NCI-H128 (cell line): ENCODE measurements around the gene OSGIN1.

Experiments
- DNase-seq: peaks from one replicate; lab custom pipeline; 2025; ENCODE audit not compliant: unreplicated experiment; lab: John Stamatoyannopoulos, UW

The OSGIN1 gene

DNA sequence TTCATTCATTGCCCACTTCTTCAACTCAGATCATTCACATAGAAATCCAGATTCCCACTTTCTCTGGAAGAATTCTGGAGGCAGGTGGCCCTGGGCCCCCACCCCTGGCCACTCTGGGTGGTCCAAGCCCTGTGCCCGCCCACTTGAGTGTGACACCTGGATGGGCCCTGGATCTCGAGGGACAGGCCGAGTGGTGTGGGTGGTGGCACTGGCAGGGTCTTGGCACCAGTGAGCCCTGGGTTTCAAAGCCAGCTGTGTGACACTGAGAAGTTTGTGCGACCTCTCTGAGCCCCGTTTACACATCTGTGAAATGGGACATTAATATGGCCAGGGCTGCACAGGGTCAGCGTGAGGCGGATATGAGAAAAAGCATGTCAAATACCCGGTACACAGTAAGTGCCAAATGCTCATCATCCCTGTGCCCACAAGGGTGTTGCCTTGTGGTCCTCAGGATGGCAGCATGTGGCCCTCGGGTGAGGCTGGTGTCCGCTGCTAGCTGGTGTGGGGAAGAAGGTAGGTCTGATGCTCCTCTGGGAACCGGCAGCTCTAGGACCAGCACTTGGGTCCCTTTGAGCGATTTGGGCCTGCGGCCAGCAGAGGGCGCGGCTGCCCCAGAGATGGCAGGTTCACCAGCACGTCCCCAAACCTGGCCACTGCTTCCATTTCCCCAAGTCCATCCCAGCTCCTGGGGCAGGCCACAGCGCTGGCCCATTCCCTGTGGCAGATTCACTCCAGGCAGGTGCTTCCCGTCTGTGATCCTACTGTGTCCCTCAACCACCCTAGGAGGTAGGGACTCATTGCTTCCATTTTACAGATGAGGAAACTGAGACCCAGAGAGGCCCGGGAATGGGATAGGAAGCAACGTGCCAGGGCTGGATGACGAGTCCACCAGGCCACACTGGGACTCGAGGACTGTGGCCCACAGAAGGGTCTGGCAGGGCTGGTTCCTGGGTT lies 3.6 kb downstream of the OSGIN1 start:
- peak; percentile 30 for DNase-seq

DNA sequence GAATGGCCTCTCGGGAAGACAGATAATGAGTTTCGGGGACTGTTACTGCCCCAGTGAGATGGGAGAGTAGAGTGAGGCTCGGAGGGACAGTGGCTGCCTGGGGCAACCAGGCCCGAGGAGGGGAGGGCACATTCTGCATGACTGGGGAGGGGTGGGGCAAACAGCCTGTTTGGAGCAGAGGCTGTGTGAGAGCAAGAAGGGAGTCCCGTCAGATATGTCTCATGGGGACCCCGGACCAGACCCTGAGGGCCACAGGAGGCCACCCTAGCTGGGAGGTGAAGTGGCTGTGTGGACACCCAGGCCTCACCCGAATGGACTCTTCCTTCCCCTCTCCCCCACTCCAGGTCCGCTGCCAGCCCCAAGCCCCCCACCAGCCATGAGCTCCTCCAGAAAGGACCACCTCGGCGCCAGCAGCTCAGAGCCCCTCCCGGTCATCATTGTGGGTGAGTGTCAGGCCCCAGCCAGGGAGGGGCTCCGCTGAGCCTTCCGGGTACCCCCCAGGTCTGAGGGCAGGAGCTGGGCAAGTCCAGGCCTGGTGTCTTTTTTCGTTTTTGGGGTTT lies 4.3 kb downstream of the OSGIN1 start:
- DNase-seq, result no peak

DNA sequence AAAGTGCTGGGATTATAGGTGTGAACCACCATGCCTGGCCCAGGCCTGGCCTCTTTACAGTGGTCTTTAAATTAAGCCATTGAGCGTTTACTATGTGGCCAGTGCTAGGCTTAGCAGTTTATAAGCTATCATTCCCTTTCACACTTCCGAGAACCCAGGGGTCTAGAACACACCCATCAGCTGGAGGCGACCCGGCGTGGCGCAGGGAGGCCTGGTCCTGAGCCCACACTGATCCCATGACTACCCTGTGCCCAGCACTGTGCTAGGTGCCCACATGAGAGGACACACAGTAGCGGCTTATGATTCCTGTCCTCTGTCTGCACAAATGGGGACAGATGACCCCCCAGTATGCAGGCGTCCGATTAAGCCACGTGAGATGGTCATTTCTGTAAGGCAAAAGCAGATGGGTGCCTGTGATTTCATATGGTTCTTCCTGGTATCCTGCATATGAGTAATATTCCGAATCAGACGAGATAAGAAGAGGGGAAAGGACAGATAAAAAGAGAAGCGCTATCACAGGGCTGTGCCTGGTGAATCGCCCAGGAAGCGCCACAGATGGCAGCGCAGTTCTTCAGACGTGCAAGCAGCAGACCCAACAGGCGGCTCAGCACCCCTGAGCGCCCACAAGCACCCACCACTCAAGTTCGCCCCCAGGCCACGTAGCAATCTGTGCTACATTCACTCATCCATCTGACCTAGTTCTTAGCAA lies 5.3 kb downstream of the OSGIN1 start:
- no peak for DNase-seq

DNA sequence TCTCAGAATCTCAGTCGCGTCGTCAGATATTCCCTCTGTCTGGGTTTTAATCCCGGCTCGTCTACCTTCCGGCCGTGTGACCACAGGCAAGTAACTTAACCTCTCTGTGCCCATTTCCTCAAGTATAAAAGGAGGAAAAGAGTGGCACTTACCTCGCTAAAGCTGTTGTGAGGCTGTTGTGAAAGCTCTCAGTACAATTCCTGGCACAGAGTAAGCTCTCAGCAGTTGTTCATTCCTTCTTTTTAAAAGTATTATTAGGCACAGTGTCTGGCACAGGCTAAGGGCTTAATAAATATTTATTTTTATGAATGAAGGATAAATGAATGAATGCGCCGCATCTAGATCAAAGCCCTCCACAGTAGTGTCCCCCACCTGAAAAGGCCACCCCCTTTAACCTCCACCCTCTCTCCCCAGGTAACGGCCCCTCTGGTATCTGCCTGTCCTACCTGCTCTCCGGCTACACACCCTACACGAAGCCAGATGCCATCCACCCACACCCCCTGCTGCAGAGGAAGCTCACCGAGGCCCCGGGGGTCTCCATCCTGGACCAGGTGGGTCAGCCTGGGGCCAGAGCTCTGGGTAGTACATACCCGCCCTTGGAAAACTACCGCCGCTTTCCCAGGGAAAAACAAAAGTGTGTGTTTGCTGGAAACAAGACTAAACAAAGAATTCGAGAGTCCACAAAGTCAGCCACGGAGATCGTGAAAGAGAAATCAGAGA lies 6.0 kb downstream of the OSGIN1 start:
- no peak for DNase-seq

DNA sequence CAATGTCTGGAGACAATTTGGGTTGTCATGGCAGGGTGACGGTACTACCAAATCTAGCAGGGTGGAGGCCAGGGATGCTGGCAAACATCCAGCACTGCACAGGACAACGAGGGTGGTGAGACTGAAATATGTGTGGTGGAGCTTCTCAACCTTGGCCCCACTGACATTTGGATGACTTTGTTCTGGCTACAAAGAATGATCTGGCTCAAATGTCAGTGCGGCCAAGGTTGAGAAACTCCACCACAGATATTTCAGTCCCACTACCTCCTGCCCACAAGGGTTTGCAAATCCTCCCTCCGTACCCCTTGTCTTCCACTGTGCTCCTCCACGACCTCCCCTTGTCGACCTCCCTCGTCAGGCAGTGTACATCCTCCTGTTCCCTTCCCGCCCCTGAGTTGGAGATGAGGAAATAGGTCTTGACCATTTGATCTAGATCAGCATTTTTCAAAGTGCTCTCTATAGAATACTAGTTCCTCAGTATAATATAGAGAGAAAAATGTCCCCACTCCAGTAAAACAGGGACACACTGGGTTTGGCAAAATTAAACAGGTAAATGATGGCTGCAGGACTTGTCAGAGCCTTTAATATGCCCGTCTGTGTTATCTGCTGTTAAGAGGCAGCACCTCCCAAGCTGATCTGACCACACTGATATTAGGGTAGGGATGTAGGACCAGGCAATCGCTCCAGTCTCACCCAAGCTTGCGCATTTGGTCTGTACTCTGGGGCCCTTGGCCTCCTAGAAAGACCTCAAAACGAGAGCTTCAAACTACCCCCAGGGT lies 6.8 kb downstream of the OSGIN1 start:
- no peak for DNase-seq

DNA sequence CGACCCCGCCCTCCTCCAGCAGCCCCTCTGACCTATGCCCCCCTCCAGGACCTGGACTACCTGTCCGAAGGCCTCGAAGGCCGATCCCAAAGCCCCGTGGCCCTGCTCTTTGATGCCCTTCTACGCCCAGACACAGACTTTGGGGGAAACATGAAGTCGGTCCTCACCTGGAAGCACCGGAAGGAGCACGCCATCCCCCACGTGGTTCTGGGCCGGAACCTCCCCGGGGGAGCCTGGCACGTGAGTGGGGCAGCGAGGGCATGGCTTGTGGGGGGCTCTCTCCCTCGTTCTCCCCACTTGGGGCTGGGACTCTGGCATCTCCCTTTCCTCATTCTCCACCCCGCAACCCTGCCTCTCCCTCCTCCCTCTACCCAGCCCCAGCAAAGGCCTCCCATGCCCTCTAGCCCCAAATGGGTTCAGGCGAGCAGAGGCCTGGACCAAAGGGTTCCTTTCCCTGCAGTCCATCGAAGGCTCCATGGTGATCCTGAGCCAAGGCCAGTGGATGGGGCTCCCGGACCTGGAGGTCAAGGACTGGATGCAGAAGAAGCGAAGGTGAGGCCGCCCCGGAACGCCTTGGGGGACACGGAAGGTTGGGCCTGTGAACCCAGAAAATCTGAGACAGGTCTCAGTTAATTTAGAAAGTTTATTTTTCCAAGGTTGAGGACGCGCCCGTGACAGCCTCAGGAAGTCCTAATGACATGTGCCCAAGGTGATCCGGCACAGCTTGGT lies 7.6 kb downstream of the OSGIN1 start:
- DNase-seq, result no peak

DNA sequence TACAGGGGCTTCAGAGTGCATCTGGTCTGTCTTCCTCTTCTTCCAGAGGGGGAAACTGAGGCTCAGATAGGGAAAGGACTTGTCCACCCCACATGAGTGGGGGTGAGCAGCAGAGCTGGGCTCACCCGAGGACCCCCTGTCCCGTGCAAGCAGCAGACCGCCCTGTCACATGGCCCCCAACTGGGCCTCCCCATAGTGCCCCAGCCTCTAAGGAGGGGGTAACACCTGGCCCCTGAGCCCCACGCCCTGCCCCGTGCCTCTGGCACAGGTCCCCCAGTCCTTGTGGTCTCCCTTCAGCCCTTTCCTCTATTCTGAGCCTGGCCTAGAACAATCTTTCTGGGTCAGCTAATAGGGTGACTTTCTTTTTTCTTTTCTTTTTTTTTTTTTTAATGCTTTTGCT lies 8.6 kb downstream of the OSGIN1 start:
- no peak for DNase-seq

DNA sequence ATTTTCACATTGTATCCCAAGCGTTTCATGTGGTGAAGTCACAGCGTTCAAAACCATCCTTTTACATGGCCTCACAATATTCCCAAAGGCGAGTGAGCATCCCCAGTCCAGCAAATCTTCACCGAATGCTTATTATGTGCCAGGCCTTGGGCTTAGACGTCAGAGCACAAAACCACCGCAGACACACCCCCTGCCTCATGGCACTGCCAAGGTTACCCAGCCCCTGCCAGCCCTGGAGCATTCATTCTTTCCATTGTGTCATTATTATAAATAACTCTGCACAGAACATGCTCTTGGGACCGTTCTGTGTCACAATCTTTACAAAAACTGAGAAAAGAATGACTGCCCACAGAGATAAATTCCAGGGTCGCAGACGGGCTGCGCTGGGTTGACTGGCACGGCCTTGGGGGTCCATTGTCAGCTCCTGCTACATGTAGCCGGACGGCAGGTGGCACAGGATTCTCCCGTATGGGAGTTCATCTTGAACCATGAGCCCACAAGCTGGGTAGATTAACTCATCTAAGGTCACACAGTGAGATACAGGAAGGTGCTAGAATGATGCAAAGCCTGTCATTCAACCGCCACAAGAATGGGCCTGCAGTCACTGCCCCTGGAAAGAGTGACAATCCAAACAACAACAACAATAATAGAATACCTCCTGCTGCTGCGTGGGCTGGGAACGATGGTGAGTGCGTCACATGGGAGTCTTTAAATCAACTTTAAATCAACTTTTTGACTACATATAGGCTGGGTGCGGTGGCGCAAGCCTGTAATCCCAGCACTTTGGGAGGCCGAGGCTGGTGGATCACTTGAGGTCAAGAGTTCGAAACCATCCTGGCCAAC lies 10.5 kb downstream of the OSGIN1 start:
- no peak for DNase-seq

DNA sequence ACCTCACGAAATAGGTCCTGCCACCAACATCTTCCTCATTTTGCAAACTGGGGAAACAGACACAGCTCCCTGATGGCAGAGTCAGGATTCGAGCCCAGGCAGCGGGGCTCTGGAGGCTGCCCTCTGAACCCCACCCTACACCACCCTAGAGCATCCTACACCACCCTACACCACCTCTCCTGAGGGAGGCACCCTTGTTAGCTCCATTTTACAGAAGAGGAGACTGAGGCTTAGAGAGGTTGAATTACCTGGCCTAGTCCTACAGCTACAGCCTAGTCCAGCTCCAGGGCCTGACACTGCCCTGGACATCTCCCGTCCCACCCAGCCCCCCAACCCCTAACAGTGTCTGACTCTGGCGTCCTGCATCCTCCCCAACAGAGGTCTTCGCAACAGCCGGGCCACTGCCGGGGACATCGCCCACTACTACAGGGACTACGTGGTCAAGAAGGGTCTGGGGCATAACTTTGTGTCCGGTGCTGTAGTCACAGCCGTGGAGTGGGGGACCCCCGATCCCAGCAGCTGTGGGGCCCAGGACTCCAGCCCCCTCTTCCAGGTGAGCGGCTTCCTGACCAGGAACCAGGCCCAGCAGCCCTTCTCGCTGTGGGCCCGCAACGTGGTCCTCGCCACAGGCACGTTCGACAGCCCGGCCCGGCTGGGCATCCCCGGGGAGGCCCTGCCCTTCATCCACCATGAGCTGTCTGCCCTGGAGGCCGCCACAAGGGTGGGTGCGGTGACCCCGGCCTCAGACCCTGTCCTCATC lies 11.8 kb downstream of the OSGIN1 start:
- DNase-seq, result no peak

DNA sequence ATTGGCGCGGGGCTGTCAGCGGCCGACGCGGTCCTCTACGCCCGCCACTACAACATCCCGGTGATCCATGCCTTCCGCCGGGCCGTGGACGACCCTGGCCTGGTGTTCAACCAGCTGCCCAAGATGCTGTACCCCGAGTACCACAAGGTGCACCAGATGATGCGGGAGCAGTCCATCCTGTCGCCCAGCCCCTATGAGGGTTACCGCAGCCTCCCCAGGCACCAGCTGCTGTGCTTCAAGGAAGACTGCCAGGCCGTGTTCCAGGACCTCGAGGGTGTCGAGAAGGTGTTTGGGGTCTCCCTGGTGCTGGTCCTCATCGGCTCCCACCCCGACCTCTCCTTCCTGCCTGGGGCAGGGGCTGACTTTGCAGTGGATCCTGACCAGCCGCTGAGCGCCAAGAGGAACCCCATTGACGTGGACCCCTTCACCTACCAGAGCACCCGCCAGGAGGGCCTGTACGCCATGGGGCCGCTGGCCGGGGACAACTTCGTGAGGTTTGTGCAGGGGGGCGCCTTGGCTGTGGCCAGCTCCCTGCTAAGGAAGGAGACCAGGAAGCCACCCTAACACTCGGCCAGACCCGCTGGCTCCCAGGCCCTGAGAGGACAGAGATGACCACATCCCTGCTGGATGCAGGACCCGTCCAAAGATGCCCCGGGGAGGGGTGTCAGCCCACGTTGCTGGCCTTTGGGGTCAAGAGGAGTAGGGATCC lies 12.6 kb downstream of the OSGIN1 start:
- no peak for DNase-seq

DNA sequence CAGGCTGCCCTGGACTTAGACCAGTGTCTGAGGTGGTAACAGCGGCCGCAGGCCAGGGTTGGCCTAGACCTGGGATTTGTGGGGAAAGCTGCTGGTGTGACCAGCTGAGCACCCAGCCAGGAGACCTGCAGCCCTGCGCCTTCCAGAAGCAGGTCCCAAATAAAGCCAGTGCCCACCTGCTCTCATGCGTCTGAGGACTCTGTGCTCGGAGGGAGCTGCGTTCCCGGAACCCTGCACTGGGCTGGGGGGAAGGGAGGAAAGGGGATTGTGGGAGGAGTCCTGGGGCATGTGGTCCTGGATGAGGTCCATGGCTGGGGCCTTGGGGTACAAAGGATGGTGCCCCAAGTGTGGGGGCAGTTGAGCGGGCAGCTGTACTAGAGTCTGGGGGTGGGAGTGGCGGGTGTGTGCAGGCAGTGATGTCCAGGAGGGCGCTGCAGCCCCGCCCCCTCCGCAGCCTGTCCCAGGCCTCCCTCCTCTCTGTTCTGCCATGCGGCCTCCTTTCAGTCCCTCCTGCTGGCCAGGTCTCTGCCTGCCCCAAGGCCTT lies 13.2 kb downstream of the OSGIN1 start:
- no peak for DNase-seq

DNA sequence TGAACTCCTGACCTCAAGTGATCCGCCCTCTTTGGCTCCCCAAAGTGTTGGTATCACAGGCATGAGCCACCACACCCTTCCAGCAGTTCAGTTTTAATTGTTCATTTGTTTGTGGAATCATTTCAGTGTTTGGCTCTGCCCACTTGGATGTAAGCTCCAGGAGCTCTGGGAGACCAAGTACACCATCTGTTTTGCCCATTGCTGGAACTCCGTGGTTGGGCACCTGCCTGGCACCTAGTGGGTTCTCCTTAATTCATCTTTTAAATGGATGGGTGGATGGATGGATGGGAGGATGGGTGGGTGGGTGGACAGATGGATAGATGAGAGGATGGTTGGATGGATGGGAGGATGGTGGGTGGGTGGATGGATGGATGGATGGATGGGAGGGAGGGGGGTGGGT lies 14.1 kb downstream of the OSGIN1 start:
- DNase-seq, result no peak

DNA sequence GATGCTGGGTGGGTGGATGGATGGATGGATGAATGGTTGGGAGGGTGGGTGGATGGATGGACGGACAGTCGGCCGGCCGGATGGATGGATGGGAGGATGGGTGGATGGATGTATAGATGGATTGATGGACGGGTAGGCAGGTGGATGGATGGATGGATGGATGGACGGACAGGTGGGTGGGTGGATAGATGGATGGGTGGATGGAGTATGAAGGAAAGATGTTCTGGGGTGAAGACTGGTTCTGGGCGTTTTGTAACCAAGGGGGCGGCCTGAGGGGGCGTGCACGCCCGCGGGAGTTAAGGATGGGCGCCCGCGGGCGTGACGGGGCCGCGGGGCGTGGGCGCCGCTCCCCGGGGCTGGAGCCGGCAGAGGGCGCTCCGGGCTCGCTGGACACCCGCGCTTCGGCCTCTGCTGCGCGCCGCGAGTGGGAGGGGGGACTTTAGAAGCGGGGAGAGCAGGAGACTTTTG lies 14.8 kb downstream of the OSGIN1 start, which contains the start of gene NECAB2:
TSS of gene NECAB2 (plus strand) at position 407 of the 468 bp plus-strand sequence. CDS start 405 bp downstream, outside the sequence.
- no peak for DNase-seq

DNA sequence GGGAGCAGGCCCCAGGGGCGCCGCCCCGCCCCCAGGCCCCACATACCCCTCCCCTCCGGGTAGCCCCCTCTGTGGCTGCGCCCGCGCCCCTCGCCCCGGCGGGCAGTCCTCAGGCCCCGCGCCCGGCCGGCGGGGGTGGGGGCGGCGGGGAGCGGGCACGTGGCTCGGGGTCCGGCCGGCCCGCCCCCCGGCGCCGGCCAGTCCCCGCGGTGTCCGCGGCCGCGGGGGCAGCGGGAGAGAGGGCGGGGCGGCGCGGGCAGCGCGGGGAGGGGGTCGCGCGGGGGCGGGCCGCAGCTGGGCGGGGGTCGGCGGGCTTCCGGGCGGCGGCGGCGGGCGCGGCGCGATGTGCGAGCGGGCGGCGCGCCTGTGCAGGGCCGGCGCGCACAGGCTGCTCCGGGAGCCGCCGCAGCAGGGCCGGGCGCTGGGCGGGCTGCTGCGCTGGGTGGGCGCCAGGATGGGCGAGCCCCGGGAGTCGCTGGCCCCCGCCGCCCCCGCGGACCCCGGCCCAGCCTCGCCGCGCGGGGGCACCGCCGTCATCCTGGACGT lies 15.3 kb downstream of the OSGIN1 start:
- DNase-seq, result no peak

DNA sequence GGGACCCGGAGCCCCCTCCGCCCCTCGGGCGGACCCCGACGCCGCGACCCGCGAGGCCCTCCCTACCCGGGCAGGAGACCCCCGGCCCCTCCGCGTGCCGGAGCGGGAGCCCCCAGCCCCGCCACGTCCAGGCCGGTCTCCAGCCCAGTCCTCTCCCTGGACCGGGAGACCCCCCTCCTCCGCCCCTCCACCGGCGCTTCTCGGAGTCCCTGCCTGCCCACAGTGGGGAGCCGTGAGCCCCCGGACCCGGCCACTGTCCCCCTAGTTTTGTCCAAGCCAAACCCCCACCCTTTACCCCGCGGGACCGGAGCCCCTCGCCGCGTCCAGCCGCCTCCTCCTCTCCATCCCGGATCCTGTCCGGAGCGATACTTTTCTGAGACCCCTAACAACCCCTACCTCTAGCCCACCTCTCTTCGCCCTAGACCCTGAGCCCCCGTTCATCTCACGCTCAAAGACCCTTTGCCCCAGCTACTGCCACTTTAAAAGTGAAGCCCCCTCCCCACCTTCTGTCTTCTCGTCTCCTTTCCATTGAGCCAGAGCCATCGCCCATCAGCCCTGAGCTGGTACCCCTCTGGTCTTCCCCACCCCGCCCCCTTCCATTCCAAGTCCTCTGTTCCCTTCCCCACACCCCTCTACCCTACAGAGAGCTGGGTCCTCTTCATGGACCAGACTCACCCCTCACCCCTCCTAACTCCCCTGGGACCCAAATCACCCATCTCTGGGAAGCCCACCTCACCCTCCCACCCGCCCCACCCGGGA lies 16.0 kb downstream of the OSGIN1 start:
- no peak for DNase-seq
